ENCODE data around the gene ELK4.

Gene ELK4

DNA sequence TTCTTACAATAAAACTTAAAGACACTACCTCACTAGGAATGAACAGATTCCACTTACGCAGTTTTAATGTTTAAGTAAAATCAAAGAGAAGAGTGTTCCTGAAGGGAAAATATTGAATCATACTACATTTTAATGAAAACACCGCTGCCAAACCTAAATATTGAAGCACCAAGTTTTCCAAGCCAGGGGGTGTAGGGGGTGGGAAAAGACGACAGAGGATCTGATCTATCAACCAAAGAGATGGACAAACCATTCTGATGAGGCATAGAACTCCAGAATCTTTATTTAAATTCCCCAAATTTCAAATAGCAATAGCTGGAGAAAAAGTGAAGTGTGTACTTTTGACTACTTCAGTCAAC, 1.2 kb downstream of the ELK4 start:
- H3K4me1 ChIP-seq: no peaks in the 10 kb centered on the region

DNA sequence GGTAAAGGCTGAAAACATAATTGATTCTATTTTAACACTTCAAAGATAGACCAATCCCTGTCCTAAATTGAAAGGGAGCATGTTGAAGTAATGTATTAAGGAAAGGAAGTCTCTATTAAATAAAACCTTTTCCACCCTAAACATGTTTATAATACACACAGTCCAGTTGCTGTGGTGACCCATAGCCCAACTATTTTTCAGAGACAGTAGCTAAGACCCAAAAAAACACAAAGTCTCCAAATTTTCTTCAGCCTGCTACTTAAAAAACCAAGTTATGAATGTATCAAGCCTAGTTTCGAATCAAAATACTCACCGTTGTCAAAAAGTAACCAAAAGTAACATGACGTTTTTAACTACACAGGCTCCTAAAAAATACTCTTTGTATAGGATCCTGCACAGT, 1.6 kb downstream of the ELK4 start:
- no peaks in the 10 kb centered on the region for H3K9me3 ChIP-seq (ENCODE audit: control insufficient read depth, low read length)
- no peaks in the 10 kb centered on the region for H3K4me1 ChIP-seq
- no peaks in the 10 kb centered on the region for H3K27me3 ChIP-seq (ENCODE audit: control insufficient read depth, insufficient read depth, low read length)
- TF ChIP-seq, protein P1, sequence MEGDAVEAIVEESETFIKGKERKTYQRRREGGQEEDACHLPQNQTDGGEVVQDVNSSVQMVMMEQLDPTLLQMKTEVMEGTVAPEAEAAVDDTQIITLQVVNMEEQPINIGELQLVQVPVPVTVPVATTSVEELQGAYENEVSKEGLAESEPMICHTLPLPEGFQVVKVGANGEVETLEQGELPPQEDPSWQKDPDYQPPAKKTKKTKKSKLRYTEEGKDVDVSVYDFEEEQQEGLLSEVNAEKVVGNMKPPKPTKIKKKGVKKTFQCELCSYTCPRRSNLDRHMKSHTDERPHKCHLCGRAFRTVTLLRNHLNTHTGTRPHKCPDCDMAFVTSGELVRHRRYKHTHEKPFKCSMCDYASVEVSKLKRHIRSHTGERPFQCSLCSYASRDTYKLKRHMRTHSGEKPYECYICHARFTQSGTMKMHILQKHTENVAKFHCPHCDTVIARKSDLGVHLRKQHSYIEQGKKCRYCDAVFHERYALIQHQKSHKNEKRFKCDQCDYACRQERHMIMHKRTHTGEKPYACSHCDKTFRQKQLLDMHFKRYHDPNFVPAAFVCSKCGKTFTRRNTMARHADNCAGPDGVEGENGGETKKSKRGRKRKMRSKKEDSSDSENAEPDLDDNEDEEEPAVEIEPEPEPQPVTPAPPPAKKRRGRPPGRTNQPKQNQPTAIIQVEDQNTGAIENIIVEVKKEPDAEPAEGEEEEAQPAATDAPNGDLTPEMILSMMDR (IDR thresholded peaks at IDR 0.05): no peak
- H3K9ac ChIP-seq: no peak overlapping the region
- H3K4me2 ChIP-seq (ENCODE audit: low read length): peak overlapping the region; percentile 92
- H3K79me2 ChIP-seq: peaks cover 18% of the 10 kb centered on the region
- H3K4me3 ChIP-seq (ENCODE audit: low read depth, low read length): peak overlapping the region; percentile 91
- H3K27ac ChIP-seq: peak overlapping the region; percentile 79
- H2AFZ ChIP-seq: peak overlapping the region; percentile 79
- H3K36me3 ChIP-seq (ENCODE audit: control insufficient read depth, insufficient read depth, low read length): no peaks in the 10 kb centered on the region

More for the DNA sequence above, 1.2 kb downstream of the ELK4 start:
- peak overlapping the region; percentile 79 for H2AFZ ChIP-seq
- H3K4me3 ChIP-seq (ENCODE audit: low read depth, low read length): peak overlapping the region; percentile 91
- peak overlapping the region; percentile 92 for H3K4me2 ChIP-seq (ENCODE audit: low read length)
- peaks cover 18% of the 10 kb centered on the region for H3K79me2 ChIP-seq
- no peaks in the 10 kb centered on the region for H3K36me3 ChIP-seq (ENCODE audit: control insufficient read depth, insufficient read depth, low read length)
- TF ChIP-seq, protein P1 (IDR thresholded peaks at IDR 0.05): no peak
- no peaks in the 10 kb centered on the region for H3K9me3 ChIP-seq (ENCODE audit: control insufficient read depth, low read length)
- no peak overlapping the region for H3K9ac ChIP-seq
- peak overlapping the region; percentile 79 for H3K27ac ChIP-seq
- no peaks in the 10 kb centered on the region for H3K27me3 ChIP-seq (ENCODE audit: control insufficient read depth, insufficient read depth, low read length)

DNA sequence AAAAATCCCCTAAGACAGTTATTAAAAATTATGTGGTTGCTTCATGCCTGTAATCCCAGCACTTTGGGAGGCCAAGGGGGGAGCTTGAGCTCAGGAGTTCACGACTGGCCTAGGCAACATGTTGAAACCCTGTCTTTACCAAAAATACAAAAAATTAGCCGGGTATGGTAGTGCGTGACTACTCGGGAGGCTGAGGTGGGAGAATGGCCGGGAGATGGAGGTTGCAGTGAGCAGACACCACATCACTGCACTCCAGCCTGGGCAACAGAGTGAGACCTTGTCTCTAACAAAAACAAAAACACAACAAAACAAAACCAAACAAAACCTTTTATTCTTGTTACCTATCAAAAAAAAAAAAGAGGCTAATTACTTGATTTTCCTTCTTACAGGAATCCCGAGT, 2.1 kb downstream of the ELK4 start:
- Histone ChIP-seq H3K27me3 (ENCODE audit: control insufficient read depth, insufficient read depth, low read length) (no peaks in the 10 kb centered on the region), H3K4me3 (ENCODE audit: low read depth, low read length) (no peak overlapping the region), H3K9me3 (ENCODE audit: control insufficient read depth, low read length) (no peaks in the 10 kb centered on the region), H3K36me3 (ENCODE audit: control insufficient read depth, insufficient read depth, low read length) (no peaks in the 10 kb centered on the region), H3K4me2 (ENCODE audit: low read length) (no peak overlapping the region), H3K4me1 (no peaks in the 10 kb centered on the region), H3K27ac (no peak overlapping the region), H3K9ac (no peak overlapping the region), H3K79me2 (peaks cover 18% of the 10 kb centered on the region), H2AFZ (no peak overlapping the region)
- TF ChIP-seq, protein P1 (IDR thresholded peaks at IDR 0.05): no peak

DNA sequence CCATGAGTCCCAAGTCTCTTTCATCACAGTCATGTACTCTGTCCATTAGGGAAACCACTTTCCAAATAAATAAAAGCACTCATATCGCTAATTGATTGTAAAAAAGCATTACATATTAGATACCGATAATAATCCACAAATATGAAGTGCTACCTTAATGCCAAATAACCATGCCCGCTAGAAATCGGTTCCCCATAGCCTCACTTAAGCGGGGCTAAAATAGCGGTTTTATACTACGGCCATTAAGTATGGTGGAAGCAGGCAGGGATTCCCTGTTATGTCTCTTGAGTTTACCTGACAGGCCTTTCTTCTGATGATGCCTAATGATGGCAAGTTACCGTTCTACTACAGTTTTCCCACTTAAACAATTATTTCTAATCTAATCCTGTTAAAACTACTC, 3.9 kb downstream of the ELK4 start:
- no peaks in the 10 kb centered on the region for H3K9me3 ChIP-seq (ENCODE audit: control insufficient read depth, low read length)
- no peaks in the 10 kb centered on the region for H3K4me1 ChIP-seq
- no peak overlapping the region for H3K4me2 ChIP-seq (ENCODE audit: low read length)
- H3K27ac ChIP-seq: no peak overlapping the region
- H3K79me2 ChIP-seq: peaks cover 18% of the 10 kb centered on the region
- no peak overlapping the region for H2AFZ ChIP-seq
- H3K36me3 ChIP-seq (ENCODE audit: control insufficient read depth, insufficient read depth, low read length): no peaks in the 10 kb centered on the region
- H3K9ac ChIP-seq: no peak overlapping the region
- TF ChIP-seq, protein P1 (IDR thresholded peaks at IDR 0.05): no peak
- no peak overlapping the region for H3K4me3 ChIP-seq (ENCODE audit: low read depth, low read length)
- H3K27me3 ChIP-seq (ENCODE audit: control insufficient read depth, insufficient read depth, low read length): no peaks in the 10 kb centered on the region

DNA sequence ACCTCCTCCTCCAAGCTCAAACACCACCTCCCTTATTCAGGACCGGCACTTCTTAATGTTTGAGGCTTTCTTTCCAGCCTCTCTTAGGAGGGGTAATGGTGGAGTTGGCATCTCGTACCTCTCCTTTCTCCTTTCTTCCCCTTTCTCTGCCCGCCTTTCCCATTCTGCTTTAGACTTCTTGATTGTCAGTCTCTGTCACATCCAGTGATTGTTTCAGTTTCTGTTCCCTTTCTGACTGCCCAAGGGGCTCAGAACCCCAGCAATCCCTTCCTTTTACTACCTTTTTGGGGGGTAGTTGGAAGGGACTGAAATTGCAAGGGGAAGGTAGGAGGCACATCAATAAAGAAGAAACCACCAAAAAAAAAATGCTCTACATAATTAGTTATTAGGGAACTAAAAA, 5.6 kb downstream of the ELK4 start:
- TF ChIP-seq, protein P1 (IDR thresholded peaks at IDR 0.05): no peak
- H3K4me1 ChIP-seq: no peaks in the 10 kb centered on the region

More for the DNA sequence above, 5.6 kb downstream of the ELK4 start:
- Histone ChIP-seq H3K27me3 (ENCODE audit: control insufficient read depth, insufficient read depth, low read length) (no peaks in the 10 kb centered on the region), H3K79me2 (peaks cover 18% of the 10 kb centered on the region), H3K36me3 (ENCODE audit: control insufficient read depth, insufficient read depth, low read length) (no peaks in the 10 kb centered on the region), H3K9me3 (ENCODE audit: control insufficient read depth, low read length) (no peaks in the 10 kb centered on the region), H3K4me2 (ENCODE audit: low read length) (no peak overlapping the region), H2AFZ (no peak overlapping the region), H3K27ac (no peak overlapping the region), H3K4me3 (ENCODE audit: low read depth, low read length) (no peak overlapping the region), H3K9ac (no peak overlapping the region)
